HEK293 (cell line): ENCODE measurements around the gene XYLT2.

Experiments
- CTCF ChIA-PET: fragments of 350-600 bp; formaldehyde crosslinking; extraction: SDS; loops from one replicate; lab custom pipeline; 2021; ENCODE audit warnings: antibody characterized with exemption; lab: Yijun Ruan, JAX
- POLR2A ChIA-PET: fragments of 300-600 bp; formaldehyde crosslinking; extraction: SDS; loops from one replicate; lab custom pipeline; 2020; ENCODE audit warnings: antibody characterized with exemption, inconsistent platforms; lab: Yijun Ruan, JAX
- H3K27ac ChIP-seq: fragments of 200-500 bp; sonication (Bioruptor generic); 2 replicates; pipeline ENCODE4 v1.5.1; 2014; ENCODE audit warnings: low read depth, low read length, control low read depth, inconsistent platforms; ENCODE audit errors: extremely low read depth
- H3K36me3 ChIP-seq, 2 experiments: fragments of 200-500 bp in 1 of 2; sonication (Bioruptor generic) in 1 of 2; 1 replicate in 1 of 2; 2 replicates in 1 of 2; pipeline ENCODE4 v1.5.1; 2014 to 2017; ENCODE audit warnings: inconsistent platforms in 2 of 2, low read length in 2 of 2; ENCODE audit not compliant: control insufficient read depth in 2 of 2, insufficient read depth in 1 of 2
- H3K4me1 ChIP-seq: fragments of 200-500 bp; sonication (Bioruptor generic); 2 replicates; pipeline ENCODE4 v1.5.1; 2014; ENCODE audit warnings: mild to moderate bottlenecking, low read length, inconsistent platforms; ENCODE audit not compliant: control insufficient read depth, insufficient read depth
- H3K4me3 ChIP-seq: 2 replicates; pipeline ENCODE4 v1.5.1; 2011; ENCODE audit warnings: low read depth, mild to moderate bottlenecking, control low read depth, low read length, moderate library complexity
- H3K9me3 ChIP-seq: fragments of 200-500 bp; sonication (Bioruptor generic); 2 replicates; pipeline ENCODE4 v1.5.1; 2014; ENCODE audit warnings: low read depth, low read length, inconsistent platforms; ENCODE audit not compliant: control insufficient read depth, insufficient read depth
- ELK4 ChIP-seq: IDR thresholded peaks from 2 replicates; pipeline ENCODE4 v1.6.1; 2011; ENCODE audit warnings: mild to moderate bottlenecking, low read depth, low read length, borderline replicate concordance
- GLIS1 ChIP-seq: fragments of 450-650 bp; formaldehyde crosslinking; IDR thresholded peaks from 2 replicates; pipeline ENCODE4 v1.5.1; 2016; ENCODE audit warnings: missing biosample characterization, missing genetic modification characterization
- HOXA7 ChIP-seq: sonication (generic); formaldehyde crosslinking; IDR thresholded peaks from 2 replicates; pipeline ENCODE4 v1.8.1; 2022; ENCODE audit warnings: missing genetic modification reagents, borderline replicate concordance
- RBAK ChIP-seq: fragments of 450-650 bp; formaldehyde crosslinking; IDR thresholded peaks from 2 replicates; pipeline ENCODE4 v1.5.1; 2016; ENCODE audit warnings: missing biosample characterization, missing genetic modification characterization
- SCRT2 ChIP-seq: fragments of 450-650 bp; formaldehyde crosslinking; IDR thresholded peaks from 2 replicates; pipeline ENCODE4 v1.5.1; 2016; ENCODE audit warnings: missing biosample characterization, missing genetic modification characterization
- ZBTB1 ChIP-seq: fragments of 450-650 bp; formaldehyde crosslinking; IDR thresholded peaks from 2 replicates; pipeline ENCODE4 v1.5.1; 2016; ENCODE audit warnings: missing biosample characterization, missing genetic modification characterization
- ZNF335 ChIP-seq: fragments of 450-650 bp; formaldehyde crosslinking; conservative IDR thresholded peaks from 2 replicates; pipeline ENCODE4 v1.5.1; 2016; ENCODE audit warnings: missing biosample characterization, missing genetic modification characterization
- ZNF501 ChIP-seq: fragments of 450-650 bp; formaldehyde crosslinking; IDR thresholded peaks from 2 replicates; pipeline ENCODE4 v1.5.1; 2016; ENCODE audit warnings: missing biosample characterization, missing genetic modification characterization
- ZNF510 ChIP-seq: fragments of 450-650 bp; formaldehyde crosslinking; IDR thresholded peaks from 2 replicates; pipeline ENCODE4 v1.5.1; 2018; ENCODE audit warnings: mild to moderate bottlenecking, missing genetic modification characterization, missing biosample characterization; ENCODE audit not compliant: insufficient replicate concordance
- ZNF521 ChIP-seq: fragments of 450-650 bp; formaldehyde crosslinking; IDR thresholded peaks from 2 replicates; pipeline ENCODE4 v1.5.1; 2017; ENCODE audit warnings: missing biosample characterization, mild to moderate bottlenecking, missing genetic modification characterization
- ZNF548 ChIP-seq: fragments of 450-650 bp; formaldehyde crosslinking; IDR thresholded peaks from 2 replicates; pipeline ENCODE4 v1.5.1; 2016; ENCODE audit warnings: missing biosample characterization, missing genetic modification characterization
- ZNF600 ChIP-seq: fragments of 450-650 bp; formaldehyde crosslinking; IDR thresholded peaks from 2 replicates; pipeline ENCODE4 v1.5.1; 2016; ENCODE audit warnings: missing biosample characterization, missing genetic modification characterization
- ZNF624 ChIP-seq: fragments of 450-650 bp; formaldehyde crosslinking; IDR thresholded peaks from 2 replicates; pipeline ENCODE4 v1.5.1; 2017; ENCODE audit warnings: missing biosample characterization, missing genetic modification characterization
- ZNF658 ChIP-seq: fragments of 450-650 bp; formaldehyde crosslinking; IDR thresholded peaks from 2 replicates; pipeline ENCODE4; 2016; ENCODE audit warnings: missing biosample characterization, missing genetic modification characterization
- ZNF777 ChIP-seq: fragments of 450-650 bp; formaldehyde crosslinking; IDR thresholded peaks from 2 replicates; pipeline ENCODE4 v1.5.1; 2017; ENCODE audit warnings: missing biosample characterization, missing genetic modification characterization, borderline replicate concordance
- ZNF792 ChIP-seq: fragments of 450-650 bp; formaldehyde crosslinking; IDR thresholded peaks from 2 replicates; pipeline ENCODE4 v1.5.1; 2016; ENCODE audit warnings: missing biosample characterization, missing genetic modification characterization
- ZSCAN4 ChIP-seq: fragments of 450-650 bp; formaldehyde crosslinking; IDR thresholded peaks from 2 replicates; pipeline ENCODE4 v1.5.1; 2017; ENCODE audit warnings: missing biosample characterization, missing genetic modification characterization
- TF ChIP-seq, protein P1 (sequence below): fragments of 450-650 bp; formaldehyde crosslinking; IDR thresholded peaks from 2 replicates; pipeline ENCODE4 v1.5.1; 2016; ENCODE audit warnings: missing biosample characterization, missing genetic modification characterization
- TF ChIP-seq, protein P2 (sequence below): fragments of 450-650 bp; formaldehyde crosslinking; conservative IDR thresholded peaks from 2 replicates; pipeline ENCODE4 v1.5.1; 2016; ENCODE audit warnings: low read depth, missing biosample characterization, missing genetic modification characterization
- TF ChIP-seq, protein P3 (sequence below): fragments of 450-650 bp; formaldehyde crosslinking; IDR thresholded peaks from 2 replicates; pipeline ENCODE4 v1.5.1; 2016; ENCODE audit warnings: missing biosample characterization, missing genetic modification characterization
- TF ChIP-seq, protein P4 (sequence below): fragments of 450-650 bp; formaldehyde crosslinking; IDR thresholded peaks from 2 replicates; pipeline ENCODE4 v1.5.1; 2016; ENCODE audit warnings: missing biosample characterization, missing genetic modification characterization

XYLT2 gene

DNA sequence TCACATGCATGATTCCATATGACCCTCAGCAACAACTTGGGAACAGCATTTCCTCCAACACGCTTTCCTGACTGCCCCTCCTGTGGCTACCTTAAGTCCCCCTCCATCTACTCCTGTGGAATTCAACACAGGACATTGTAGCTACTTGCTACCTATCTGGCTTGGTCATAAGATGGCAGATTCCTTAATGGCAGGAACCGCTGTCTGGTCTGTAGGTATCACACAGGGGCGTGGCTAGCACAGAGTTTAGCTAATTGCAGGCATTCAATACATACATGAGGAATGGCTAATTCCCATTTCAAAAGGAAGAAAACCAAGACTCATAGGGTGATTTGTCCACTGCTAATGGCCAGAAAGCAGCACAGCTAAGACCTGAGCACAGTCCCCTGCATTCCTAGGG is 42.8 kb downstream of the XYLT2 start:
- Histone ChIP-seq H3K4me3 (no peak overlapping the region), H3K36me3 (peaks cover 94 to 100% of the 10 kb centered on the region in 2 experiments), H3K27ac (no peak overlapping the region), H3K4me1 (no peaks in the 10 kb centered on the region), H3K9me3 (no peaks in the 10 kb centered on the region)
- POLR2A ChIA-PET = interaction anchor here (0.6 to 5.1 kb wide), 5 partner anchors 8 to 83 kb away, joined by 3 to 25 read pairs (median 3); partner anchors contain the start of genes EME1, LRRC59 and MRPL27
- CTCF ChIA-PET = interaction anchor here (0.7 to 8.8 kb wide), 2 partner anchors 9 to 27 kb away, joined by 3 to 69 read pairs; partner anchors contain the start of gene LRRC59
- TF ChIP-seq ZNF658 (tag by site-specific recombination) (no peak), ELK4 (no peak), ZNF548 (tag by site-specific recombination) (no peak)
- TF ChIP-seq, protein P1, sequence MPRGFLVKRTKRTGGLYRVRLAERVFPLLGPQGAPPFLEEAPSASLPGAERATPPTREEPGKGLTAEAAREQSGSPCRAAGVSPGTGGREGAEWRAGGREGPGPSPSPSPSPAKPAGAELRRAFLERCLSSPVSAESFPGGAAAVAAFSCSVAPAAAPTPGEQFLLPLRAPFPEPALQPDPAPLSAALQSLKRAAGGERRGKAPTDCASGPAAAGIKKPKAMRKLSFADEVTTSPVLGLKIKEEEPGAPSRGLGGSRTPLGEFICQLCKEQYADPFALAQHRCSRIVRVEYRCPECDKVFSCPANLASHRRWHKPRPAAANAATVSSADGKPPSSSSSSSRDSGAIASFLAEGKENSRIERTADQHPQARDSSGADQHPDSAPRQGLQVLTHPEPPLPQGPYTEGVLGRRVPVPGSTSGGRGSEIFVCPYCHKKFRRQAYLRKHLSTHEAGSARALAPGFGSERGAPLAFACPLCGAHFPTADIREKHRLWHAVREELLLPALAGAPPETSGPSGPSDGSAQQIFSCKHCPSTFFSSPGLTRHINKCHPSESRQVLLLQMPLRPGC = no peak

DNA sequence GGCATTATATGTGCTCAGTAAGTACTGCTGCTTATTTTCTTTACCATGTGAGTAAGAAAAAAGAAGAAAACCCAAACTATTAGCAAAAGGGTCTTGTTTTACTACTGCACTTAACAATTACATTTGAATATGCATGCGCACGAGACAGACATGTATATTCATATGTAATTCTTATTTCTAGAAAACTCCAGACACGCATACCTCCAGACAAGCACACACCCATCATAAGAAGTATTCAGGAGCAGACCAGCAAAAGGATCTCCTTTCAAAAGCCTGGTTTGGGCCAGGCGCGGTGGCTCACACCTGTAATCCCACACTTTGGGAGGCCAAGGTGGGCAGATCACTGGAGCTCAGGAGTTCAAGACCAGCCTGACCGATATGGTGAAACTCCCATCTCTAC is 43.6 kb downstream of the XYLT2 start:
- ChIA-PET POLR2A (interaction anchor here (0.6 to 5.1 kb wide), 6 partner anchors 7 to 238 kb away, joined by 3 to 25 read pairs (median 3); partner anchors contain the start of genes EME1, LRRC59 and MRPL27), CTCF (interaction anchor here (0.6 to 8.8 kb wide), 2 partner anchors 8 to 48 kb away, joined by 3 to 69 read pairs; partner anchors contain the start of gene LRRC59)
- no peak overlapping the region for H3K4me3 ChIP-seq
- no peaks in the 10 kb centered on the region for H3K4me1 ChIP-seq
- peaks cover 95 to 100% of the 10 kb centered on the region in 2 experiments for H3K36me3 ChIP-seq
- no peak overlapping the region for H3K27ac ChIP-seq
- no peaks in the 10 kb centered on the region for H3K9me3 ChIP-seq
- TF ChIP-seq ZNF521 (tag by site-specific recombination) (no peak), ZNF777 (tag by site-specific recombination) (no peak), ZNF624 (tag by site-specific recombination) (no peak), ZSCAN4 (tag by site-specific recombination) (no peak)

- Histone ChIP-seq H3K4me1 (peaks cover 7% of the 10 kb centered on the region), H3K36me3 (peaks cover 78 to 80% of the 10 kb centered on the region in 2 experiments), H3K4me3 (no peak overlapping the region), H3K27ac (no peak overlapping the region), H3K9me3 (no peaks in the 10 kb centered on the region)
- ChIA-PET POLR2A (interaction anchor here (1.6 to 5.1 kb wide), 2 partner anchors 12 to 38 kb away, joined by 6 to 25 read pairs; no protein-coding TSS in a partner anchor), CTCF (interaction anchor here (1.7 to 3.9 kb wide), 4 partner anchors 11 to 109 kb away, joined by 5 to 21 read pairs (median 13); partner anchors contain the start of gene RSAD1)
- no peak for TF ChIP-seq HOXA7 (CRISPR knock-in tag)
- TF ChIP-seq ZBTB1 (tag by site-specific recombination) = no peak
- TF ChIP-seq ZNF510 (tag by site-specific recombination) = no peak
- TF ChIP-seq, protein P2, sequence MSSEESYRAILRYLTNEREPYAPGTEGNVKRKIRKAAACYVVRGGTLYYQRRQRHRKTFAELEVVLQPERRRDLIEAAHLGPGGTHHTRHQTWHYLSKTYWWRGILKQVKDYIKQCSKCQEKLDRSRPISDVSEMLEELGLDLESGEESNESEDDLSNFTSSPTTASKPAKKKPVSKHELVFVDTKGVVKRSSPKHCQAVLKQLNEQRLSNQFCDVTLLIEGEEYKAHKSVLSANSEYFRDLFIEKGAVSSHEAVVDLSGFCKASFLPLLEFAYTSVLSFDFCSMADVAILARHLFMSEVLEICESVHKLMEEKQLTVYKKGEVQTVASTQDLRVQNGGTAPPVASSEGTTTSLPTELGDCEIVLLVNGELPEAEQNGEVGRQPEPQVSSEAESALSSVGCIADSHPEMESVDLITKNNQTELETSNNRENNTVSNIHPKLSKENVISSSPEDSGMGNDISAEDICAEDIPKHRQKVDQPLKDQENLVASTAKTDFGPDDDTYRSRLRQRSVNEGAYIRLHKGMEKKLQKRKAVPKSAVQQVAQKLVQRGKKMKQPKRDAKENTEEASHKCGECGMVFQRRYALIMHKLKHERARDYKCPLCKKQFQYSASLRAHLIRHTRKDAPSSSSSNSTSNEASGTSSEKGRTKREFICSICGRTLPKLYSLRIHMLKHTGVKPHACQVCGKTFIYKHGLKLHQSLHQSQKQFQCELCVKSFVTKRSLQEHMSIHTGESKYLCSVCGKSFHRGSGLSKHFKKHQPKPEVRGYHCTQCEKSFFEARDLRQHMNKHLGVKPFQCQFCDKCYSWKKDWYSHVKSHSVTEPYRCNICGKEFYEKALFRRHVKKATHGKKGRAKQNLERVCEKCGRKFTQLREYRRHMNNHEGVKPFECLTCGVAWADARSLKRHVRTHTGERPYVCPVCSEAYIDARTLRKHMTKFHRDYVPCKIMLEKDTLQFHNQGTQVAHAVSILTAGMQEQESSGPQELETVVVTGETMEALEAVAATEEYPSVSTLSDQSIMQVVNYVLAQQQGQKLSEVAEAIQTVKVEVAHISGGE (tag by site-specific recombination) = no peak
- no peak for TF ChIP-seq ZNF600 (tag by site-specific recombination)
- TF ChIP-seq, protein P3, sequence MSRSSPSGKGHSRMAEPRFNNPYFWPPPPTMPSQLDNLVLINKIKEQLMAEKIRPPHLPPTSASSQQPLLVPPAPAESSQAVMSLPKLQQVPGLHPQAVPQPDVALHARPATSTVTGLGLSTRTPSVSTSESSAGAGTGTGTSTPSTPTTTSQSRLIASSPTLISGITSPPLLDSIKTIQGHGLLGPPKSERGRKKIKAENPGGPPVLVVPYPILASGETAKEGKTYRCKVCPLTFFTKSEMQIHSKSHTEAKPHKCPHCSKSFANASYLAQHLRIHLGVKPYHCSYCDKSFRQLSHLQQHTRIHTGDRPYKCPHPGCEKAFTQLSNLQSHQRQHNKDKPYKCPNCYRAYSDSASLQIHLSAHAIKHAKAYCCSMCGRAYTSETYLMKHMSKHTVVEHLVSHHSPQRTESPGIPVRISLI (tag by site-specific recombination) = no peak
- TF ChIP-seq ZNF624 (tag by site-specific recombination) = no peak
- TF ChIP-seq, protein P4, sequence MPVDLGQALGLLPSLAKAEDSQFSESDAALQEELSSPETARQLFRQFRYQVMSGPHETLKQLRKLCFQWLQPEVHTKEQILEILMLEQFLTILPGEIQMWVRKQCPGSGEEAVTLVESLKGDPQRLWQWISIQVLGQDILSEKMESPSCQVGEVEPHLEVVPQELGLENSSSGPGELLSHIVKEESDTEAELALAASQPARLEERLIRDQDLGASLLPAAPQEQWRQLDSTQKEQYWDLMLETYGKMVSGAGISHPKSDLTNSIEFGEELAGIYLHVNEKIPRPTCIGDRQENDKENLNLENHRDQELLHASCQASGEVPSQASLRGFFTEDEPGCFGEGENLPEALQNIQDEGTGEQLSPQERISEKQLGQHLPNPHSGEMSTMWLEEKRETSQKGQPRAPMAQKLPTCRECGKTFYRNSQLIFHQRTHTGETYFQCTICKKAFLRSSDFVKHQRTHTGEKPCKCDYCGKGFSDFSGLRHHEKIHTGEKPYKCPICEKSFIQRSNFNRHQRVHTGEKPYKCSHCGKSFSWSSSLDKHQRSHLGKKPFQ (tag by site-specific recombination) = no peak
- no peak for TF ChIP-seq RBAK (tag by site-specific recombination)
- TF ChIP-seq GLIS1 = no peak
- TF ChIP-seq ZNF335 (tag by site-specific recombination) = no peak
- no peak for TF ChIP-seq SCRT2 (tag by site-specific recombination)
- TF ChIP-seq ZNF501 (tag by site-specific recombination) = no peak
- TF ChIP-seq ZNF792 (tag by site-specific recombination) = no peak
Measured at GRCh38 chr17:50392621-50393020, 46.7 kb downstream of the XYLT2 start.
